Lung (tissue), 12 donors: ENCODE measurements around the gene ADAMTS6. TPM values are rescaled to one million over a fixed set of nuclear protein-coding genes. Genes with fewer than 3 reads are reported as not detected.

Experiments used
- ATAC-seq: fragments of 200-7000 bp; cut with Tn5 transposase; one replicate; pipeline ENCODE4 v1.9.1; 2020; ENCODE audit warnings: moderate number of reproducible peaks; ENCODE audit not compliant: insufficient read depth, low FRiP score
- DNase-seq, 3 donors: peaks; one replicate each; pipeline ENCODE4 v3.0.0-alpha.2; 2013 to 2017
- H3K27ac ChIP-seq, 2 donors: one replicate each; pipeline ENCODE4 v1.5.1; 2013; ENCODE audit warnings: mild to moderate bottlenecking in 2 of 2, moderate library complexity in 2 of 2, control low read depth in 1 of 2, inconsistent platforms in 1 of 2, low read depth in 1 of 2, low read length in 1 of 2
- H3K27me3 ChIP-seq, 3 donors: one replicate each; pipeline ENCODE4 v1.5.1; 2013; ENCODE audit warnings: low read length in 2 of 3; ENCODE audit not compliant: control insufficient read depth in 3 of 3, insufficient read depth in 3 of 3
- H3K36me3 ChIP-seq, 4 donors: one replicate each; pipeline ENCODE4 v1.5.1; 2013; ENCODE audit warnings: low read length in 4 of 4, mild to moderate bottlenecking in 1 of 4, moderate library complexity in 1 of 4; ENCODE audit not compliant: control insufficient read depth in 4 of 4, insufficient read depth in 4 of 4
- H3K4me1 ChIP-seq, 5 donors: one replicate each; pipeline ENCODE4 v1.5.1; 2013; ENCODE audit warnings: low read length in 5 of 5, mild to moderate bottlenecking in 2 of 5, moderate library complexity in 1 of 5; ENCODE audit not compliant: control insufficient read depth in 5 of 5, insufficient read depth in 5 of 5
- H3K4me3 ChIP-seq: one replicate; pipeline ENCODE4 v1.5.1; 2013; ENCODE audit warnings: mild to moderate bottlenecking, control low read depth, moderate library complexity
- H3K9ac ChIP-seq, 2 donors: one replicate each; pipeline ENCODE4 v1.5.1; 2013; ENCODE audit warnings: low read length in 2 of 2, control low read depth in 1 of 2; ENCODE audit not compliant: insufficient read depth in 1 of 2
- H3K9me3 ChIP-seq, 4 donors: one replicate each; pipeline ENCODE4 v1.5.1; 2013; ENCODE audit warnings: low read length in 3 of 4, mild to moderate bottlenecking in 1 of 4, moderate library complexity in 1 of 4; ENCODE audit not compliant: control insufficient read depth in 4 of 4, insufficient read depth in 3 of 4
- WGBS, 2 donors: extraction: QIAGEN DNeasy Blood & Tissue Kit; methylation state at CpG; one replicate each; pipeline ENCODE4 v1.1.7; 2013; 5-methylcytosine and 5-hydroxymethylcytosine counted together
- polyA plus RNA-seq, 2 donors: library from polyadenylated mRNA; stranded (reverse); fragments of 200-250 nt; gene quantifications; one replicate each; pipeline ENCODE4 v1.2.1, GENCODE V29; 2013
- total RNA-seq, 2 donors: library from RNA; depleted of rRNA in 1 of 2; stranded (reverse); fragments of >200 nt in 1 of 2; gene quantifications; one replicate each; pipeline ENCODE4 v1.2.1, GENCODE V29; 2014 to 2021
- TF ChIP-seq, protein P1 (sequence below): IDR thresholded peaks from 2 replicates; pipeline ENCODE4 v1.5.1; 2012; ENCODE audit warnings: mild to moderate bottlenecking; ENCODE audit errors: control extremely low read depth, extremely low read depth
- donor health status: control.
- donor health status: control.
- donor health status: Bipolar disorder and iron deficiency.
- donor health status: healthy.
- donor health status: DM: yes; HTN: yes; CAD: no.

ADAMTS6 gene
- total and polyA plus RNA-seq, 4 donors = 0.19 to 16.8 (median 3.3) TPM

GRCh38 chr5:65290677-65291076 lies 191.0 kb downstream of the ADAMTS6 start:
- H3K36me3 ChIP-seq = no peaks in the 10 kb centered on the region
- no peak overlapping the region for H3K9ac ChIP-seq
- TF ChIP-seq, protein P1, sequence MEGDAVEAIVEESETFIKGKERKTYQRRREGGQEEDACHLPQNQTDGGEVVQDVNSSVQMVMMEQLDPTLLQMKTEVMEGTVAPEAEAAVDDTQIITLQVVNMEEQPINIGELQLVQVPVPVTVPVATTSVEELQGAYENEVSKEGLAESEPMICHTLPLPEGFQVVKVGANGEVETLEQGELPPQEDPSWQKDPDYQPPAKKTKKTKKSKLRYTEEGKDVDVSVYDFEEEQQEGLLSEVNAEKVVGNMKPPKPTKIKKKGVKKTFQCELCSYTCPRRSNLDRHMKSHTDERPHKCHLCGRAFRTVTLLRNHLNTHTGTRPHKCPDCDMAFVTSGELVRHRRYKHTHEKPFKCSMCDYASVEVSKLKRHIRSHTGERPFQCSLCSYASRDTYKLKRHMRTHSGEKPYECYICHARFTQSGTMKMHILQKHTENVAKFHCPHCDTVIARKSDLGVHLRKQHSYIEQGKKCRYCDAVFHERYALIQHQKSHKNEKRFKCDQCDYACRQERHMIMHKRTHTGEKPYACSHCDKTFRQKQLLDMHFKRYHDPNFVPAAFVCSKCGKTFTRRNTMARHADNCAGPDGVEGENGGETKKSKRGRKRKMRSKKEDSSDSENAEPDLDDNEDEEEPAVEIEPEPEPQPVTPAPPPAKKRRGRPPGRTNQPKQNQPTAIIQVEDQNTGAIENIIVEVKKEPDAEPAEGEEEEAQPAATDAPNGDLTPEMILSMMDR = no peak
- ATAC-seq = no peak
- no peaks in the 10 kb centered on the region for H3K27me3 ChIP-seq
- no peak for DNase-seq
- WGBS, 2 donors = 93 to 96% methylated on average over 1 of the region's 1 CpG
- no peak overlapping the region for H3K27ac ChIP-seq
- peaks cover 0 to 3% (median 0%) of the 10 kb centered on the region in 5 donors for H3K4me1 ChIP-seq
- no peak overlapping the region for H3K4me3 ChIP-seq
- H3K9me3 ChIP-seq = no peaks in the 10 kb centered on the region

- Histone ChIP-seq H3K27me3 (no peaks in the 10 kb centered on the region), H3K4me1 (peaks cover 0 to 3% (median 0%) of the 10 kb centered on the region in 5 donors), H3K27ac (no peak overlapping the region), H3K9ac (no peak overlapping the region), H3K9me3 (no peaks in the 10 kb centered on the region), H3K36me3 (no peaks in the 10 kb centered on the region), H3K4me3 (no peak overlapping the region)
- no peak for DNase-seq
- TF ChIP-seq, protein P1 = no peak
- whole genome bisulfite sequencing, 2 donors = 92 to 93% methylated on average over 2 of the region's 2 CpGs
- no peak for ATAC-seq
Observed at GRCh38 chr5:65288657-65289056, 193.1 kb downstream of the ADAMTS6 start.

DNA sequence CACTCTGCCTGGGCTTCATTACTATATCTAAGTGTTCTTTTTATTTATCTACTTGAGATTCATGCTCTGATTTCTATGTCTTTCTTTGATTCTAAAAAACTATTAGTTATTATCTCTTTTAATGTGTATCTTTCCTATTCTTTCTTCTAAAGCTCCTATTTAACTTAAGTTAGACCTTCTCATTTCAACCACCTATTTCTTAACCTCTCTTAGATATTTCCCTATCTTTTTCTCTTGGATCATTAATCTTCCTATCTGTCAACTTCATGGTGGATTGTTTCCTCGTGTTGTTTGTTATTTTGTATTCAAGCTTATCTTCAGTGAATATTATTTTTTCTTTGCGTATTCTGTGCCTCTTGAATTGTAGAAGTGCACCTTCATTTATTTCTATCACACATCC lies 202.1 kb downstream of the ADAMTS6 start:
- ATAC-seq (no peak), DNase-seq (no peak)
- Histone ChIP-seq H3K4me1 (no peaks in the 10 kb centered on the region), H3K9me3 (no peaks in the 10 kb centered on the region), H3K9ac (no peak overlapping the region), H3K27me3 (no peaks in the 10 kb centered on the region), H3K36me3 (no peaks in the 10 kb centered on the region), H3K27ac (no peak overlapping the region), H3K4me3 (no peak overlapping the region)
- 85 to 89% methylated on average over 2 of the region's 2 CpGs for WGBS, 2 donors
- TF ChIP-seq, protein P1 = no peak
